ENCODE results near the gene SF3A2. TPM values are rescaled to one million over a fixed set of nuclear protein-coding genes. Genes with fewer than 3 reads are reported as not detected.
A peak's percentile ranks its signal among the peaks of the same experiment; 100 is the strongest.

SF3A2 gene
- total and polyA plus RNA-seq, 4 donors, result 2.2 to 32.0 (median 13.2) TPM

DNA sequence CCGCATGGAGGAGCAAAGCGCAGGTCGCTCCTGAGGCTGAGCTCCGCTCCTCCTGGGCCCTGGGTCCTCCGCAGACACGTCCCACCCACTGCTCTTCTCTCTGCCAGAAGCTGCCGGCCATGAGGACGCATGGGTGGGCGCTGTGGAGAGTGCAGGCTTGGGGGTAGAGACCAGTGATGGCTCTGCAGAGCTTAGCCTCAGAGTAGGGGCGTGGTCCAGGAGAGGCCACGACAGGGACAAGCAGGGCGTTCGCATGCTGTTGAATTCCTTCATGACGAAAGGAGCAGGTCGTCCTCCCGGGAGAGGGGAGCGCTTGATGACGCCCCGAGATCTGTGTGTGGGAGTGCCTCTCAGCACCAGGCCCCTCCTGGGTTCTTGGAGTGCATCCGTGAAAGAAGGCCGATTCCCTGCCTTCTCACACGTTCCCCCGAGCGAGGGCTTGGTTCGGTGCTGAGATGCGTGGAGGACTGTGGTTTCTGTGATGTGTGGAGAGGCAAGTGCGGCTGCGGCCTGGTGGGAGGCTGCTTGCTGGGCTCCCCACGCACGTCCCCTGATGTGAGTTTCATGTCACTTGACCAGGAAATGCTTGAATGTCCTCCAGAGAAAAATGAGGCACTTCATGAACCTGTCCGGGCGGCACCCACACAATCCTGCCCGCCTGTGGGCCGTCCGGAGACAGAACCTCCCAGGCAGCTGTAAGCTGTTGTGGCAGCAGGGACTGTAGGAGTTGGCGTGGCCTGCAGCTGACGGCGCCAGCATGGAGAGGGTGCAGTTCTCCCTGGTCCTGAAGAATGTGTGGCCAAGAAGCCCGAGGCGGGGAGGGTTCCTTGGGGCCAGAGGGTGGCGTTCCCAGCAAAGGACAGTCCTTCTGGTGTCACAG, 4.5 kb downstream of the SF3A2 start:
- no peak overlapping the region for H3K9ac ChIP-seq (ENCODE audit: low read depth in 1 of 2, low read length in 2 of 2)

DNA sequence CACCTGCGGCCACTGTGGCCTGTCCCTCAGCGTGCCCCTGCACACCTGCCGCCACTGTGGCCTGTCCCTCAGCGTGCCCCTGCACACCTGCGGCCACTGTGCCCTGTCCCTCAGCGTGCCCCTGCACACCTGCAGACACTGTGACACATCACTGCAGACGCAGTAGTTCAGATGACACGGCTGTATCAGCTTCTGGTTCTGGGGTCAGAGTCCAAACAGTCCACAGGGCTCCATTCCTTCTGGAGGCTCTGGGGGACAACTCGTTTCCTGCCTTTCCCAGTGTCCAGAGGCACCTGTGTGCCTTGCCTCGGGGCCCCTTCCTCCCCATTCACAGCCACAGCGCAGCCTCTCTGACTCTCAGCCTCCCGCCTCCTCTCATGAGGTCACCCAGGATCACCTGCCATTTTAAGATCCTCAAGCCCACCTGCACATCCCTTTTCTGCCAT, 5.5 kb downstream of the SF3A2 start:
- H3K4me1 ChIP-seq (ENCODE audit: control insufficient read depth in 4 of 4, insufficient read depth in 4 of 4, low read length in 3 of 4), result peaks cover 20 to 53% (median 46%) of the 10 kb centered on the region in 4 donors
- 57% methylated on average over 12 of the region's 12 CpGs for WGBS
- no peak overlapping the region for H3K27ac ChIP-seq (ENCODE audit: low read depth in 1 of 2, low read length in 2 of 2)
- TF ChIP-seq RAD21 (IDR thresholded peaks at IDR 0.05), result peak in 1 of 2 donors; percentile 27
- no peak for TF ChIP-seq NR2F2 (IDR thresholded peaks at IDR 0.05)
- TF ChIP-seq EGR1 (IDR thresholded peaks at IDR 0.05; ENCODE audit: low read depth in 2 of 2), result no peak
- TF ChIP-seq HNF4G (IDR thresholded peaks at IDR 0.05), result peak; percentile 63
- peak; percentile 85 to 88 for TF ChIP-seq HNF4A (conservative IDR thresholded peaks at IDR 0.05)
- no peak for TF ChIP-seq GABPA (IDR thresholded peaks at IDR 0.05 in 1 of 2, conservative IDR thresholded peaks at IDR 0.05 in 1 of 2)
- TF ChIP-seq, protein P1, sequence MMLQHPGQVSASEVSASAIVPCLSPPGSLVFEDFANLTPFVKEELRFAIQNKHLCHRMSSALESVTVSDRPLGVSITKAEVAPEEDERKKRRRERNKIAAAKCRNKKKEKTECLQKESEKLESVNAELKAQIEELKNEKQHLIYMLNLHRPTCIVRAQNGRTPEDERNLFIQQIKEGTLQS (IDR thresholded peaks at IDR 0.05), result no peak
- TF ChIP-seq SP1 (IDR thresholded peaks at IDR 0.05), result peak; percentile 79
- peak in 1 of 2 donors; percentile 19 for TF ChIP-seq RXRA (IDR thresholded peaks at IDR 0.05)
- TF ChIP-seq, protein P2, sequence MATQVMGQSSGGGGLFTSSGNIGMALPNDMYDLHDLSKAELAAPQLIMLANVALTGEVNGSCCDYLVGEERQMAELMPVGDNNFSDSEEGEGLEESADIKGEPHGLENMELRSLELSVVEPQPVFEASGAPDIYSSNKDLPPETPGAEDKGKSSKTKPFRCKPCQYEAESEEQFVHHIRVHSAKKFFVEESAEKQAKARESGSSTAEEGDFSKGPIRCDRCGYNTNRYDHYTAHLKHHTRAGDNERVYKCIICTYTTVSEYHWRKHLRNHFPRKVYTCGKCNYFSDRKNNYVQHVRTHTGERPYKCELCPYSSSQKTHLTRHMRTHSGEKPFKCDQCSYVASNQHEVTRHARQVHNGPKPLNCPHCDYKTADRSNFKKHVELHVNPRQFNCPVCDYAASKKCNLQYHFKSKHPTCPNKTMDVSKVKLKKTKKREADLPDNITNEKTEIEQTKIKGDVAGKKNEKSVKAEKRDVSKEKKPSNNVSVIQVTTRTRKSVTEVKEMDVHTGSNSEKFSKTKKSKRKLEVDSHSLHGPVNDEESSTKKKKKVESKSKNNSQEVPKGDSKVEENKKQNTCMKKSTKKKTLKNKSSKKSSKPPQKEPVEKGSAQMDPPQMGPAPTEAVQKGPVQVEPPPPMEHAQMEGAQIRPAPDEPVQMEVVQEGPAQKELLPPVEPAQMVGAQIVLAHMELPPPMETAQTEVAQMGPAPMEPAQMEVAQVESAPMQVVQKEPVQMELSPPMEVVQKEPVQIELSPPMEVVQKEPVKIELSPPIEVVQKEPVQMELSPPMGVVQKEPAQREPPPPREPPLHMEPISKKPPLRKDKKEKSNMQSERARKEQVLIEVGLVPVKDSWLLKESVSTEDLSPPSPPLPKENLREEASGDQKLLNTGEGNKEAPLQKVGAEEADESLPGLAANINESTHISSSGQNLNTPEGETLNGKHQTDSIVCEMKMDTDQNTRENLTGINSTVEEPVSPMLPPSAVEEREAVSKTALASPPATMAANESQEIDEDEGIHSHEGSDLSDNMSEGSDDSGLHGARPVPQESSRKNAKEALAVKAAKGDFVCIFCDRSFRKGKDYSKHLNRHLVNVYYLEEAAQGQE (IDR thresholded peaks at IDR 0.05), result no peak
- TF ChIP-seq YY1 (IDR thresholded peaks at IDR 0.05), result no peak
- peaks cover 10 to 33% (median 25%) of the 10 kb centered on the region in 4 donors for H3K36me3 ChIP-seq (ENCODE audit: control insufficient read depth in 4 of 4, insufficient read depth in 3 of 4, low read depth in 1 of 4, low read length in 3 of 4)
- H3K27me3 ChIP-seq (ENCODE audit: control insufficient read depth in 4 of 4, insufficient read depth in 4 of 4, low read length in 3 of 4), result no peaks in the 10 kb centered on the region
- no peak for DNase-seq (ENCODE audit: low spot score)
- H3K9ac ChIP-seq (ENCODE audit: low read depth in 1 of 2, low read length in 2 of 2), result no peak overlapping the region
- H3K4me3 ChIP-seq (ENCODE audit: low read depth in 1 of 3, low read length in 3 of 3), result no peak overlapping the region
- no peaks in the 10 kb centered on the region for H3K9me3 ChIP-seq (ENCODE audit: control insufficient read depth in 4 of 4, low read length in 3 of 4)

More for the DNA sequence above, 4.5 kb downstream of the SF3A2 start:
- no peak for DNase-seq (ENCODE audit: low spot score)
- Histone ChIP-seq H3K9me3 (ENCODE audit: control insufficient read depth in 4 of 4, low read length in 3 of 4) (no peaks in the 10 kb centered on the region), H3K4me1 (ENCODE audit: control insufficient read depth in 4 of 4, insufficient read depth in 4 of 4, low read length in 3 of 4) (peaks cover 20 to 49% (median 46%) of the 10 kb centered on the region in 4 donors), H3K4me3 (ENCODE audit: low read depth in 1 of 3, low read length in 3 of 3) (no peak overlapping the region), H3K36me3 (ENCODE audit: control insufficient read depth in 4 of 4, insufficient read depth in 3 of 4, low read depth in 1 of 4, low read length in 3 of 4) (peaks cover 10 to 26% (median 18%) of the 10 kb centered on the region in 4 donors), H3K27me3 (ENCODE audit: control insufficient read depth in 4 of 4, insufficient read depth in 4 of 4, low read length in 3 of 4) (no peaks in the 10 kb centered on the region), H3K27ac (ENCODE audit: low read depth in 1 of 2, low read length in 2 of 2) (no peak overlapping the region)
- TF ChIP-seq GABPA (IDR thresholded peaks at IDR 0.05 in 1 of 2, conservative IDR thresholded peaks at IDR 0.05 in 1 of 2) (no peak), RAD21 (IDR thresholded peaks at IDR 0.05) (no peak)
- 88% methylated on average over 41 of the region's 41 CpGs for WGBS

DNA sequence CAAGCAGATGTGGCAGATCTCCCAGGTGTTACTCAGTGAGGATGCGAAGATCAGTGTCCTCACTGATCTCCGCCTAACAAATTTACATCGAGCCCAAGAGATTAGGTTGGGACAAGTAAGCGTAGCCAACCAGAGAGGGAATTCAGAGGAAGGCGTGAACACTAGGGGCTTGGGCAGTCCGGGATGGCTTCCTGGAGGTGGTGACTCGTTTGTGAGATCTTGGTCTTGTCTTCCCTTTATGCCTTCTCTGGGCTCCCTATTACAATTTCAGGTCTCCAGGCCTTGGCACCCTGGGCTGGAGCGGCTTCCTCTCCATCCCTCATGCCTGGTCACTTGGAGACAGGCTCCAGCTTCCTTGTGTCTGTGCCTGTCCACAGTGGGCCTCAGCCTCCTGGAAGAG, 6.2 kb downstream of the SF3A2 start:
- no peaks in the 10 kb centered on the region for H3K9me3 ChIP-seq (ENCODE audit: control insufficient read depth in 4 of 4, low read length in 3 of 4)
- H3K4me3 ChIP-seq (ENCODE audit: low read depth in 1 of 3, low read length in 3 of 3), result no peak overlapping the region
- peaks cover 19 to 50% (median 40%) of the 10 kb centered on the region in 4 donors for H3K4me1 ChIP-seq (ENCODE audit: control insufficient read depth in 4 of 4, insufficient read depth in 4 of 4, low read length in 3 of 4)
- H3K36me3 ChIP-seq (ENCODE audit: control insufficient read depth in 4 of 4, insufficient read depth in 3 of 4, low read depth in 1 of 4, low read length in 3 of 4), result peaks cover 10 to 33% (median 30%) of the 10 kb centered on the region in 4 donors
- DNase-seq (ENCODE audit: low spot score), result no peak
- TF ChIP-seq FOXA2 (IDR thresholded peaks at IDR 0.05) (no peak), HNF4A (conservative IDR thresholded peaks at IDR 0.05) (no peak), HNF4G (IDR thresholded peaks at IDR 0.05) (no peak), TAF1 (conservative IDR thresholded peaks at IDR 0.05) (no peak), YY1 (IDR thresholded peaks at IDR 0.05) (no peak), FOXA1 (IDR thresholded peaks at IDR 0.05) (no peak)
- H3K27me3 ChIP-seq (ENCODE audit: control insufficient read depth in 4 of 4, insufficient read depth in 4 of 4, low read length in 3 of 4), result no peaks in the 10 kb centered on the region
- H3K27ac ChIP-seq (ENCODE audit: low read depth in 1 of 2, low read length in 2 of 2), result no peak overlapping the region
- no peak overlapping the region for H3K9ac ChIP-seq (ENCODE audit: low read depth in 1 of 2, low read length in 2 of 2)
- 91% methylated on average over 8 of the region's 8 CpGs for WGBS
